HG03354 (cell line): ENCODE data around the gene STK32B.
"Not testable (repeated sequence)": the region's sequence is repeated elsewhere in the genome, so short reads cannot be mapped to it uniquely, and the experiment has no call there.

Source experiments
- ATAC-seq: cut with Tn5 transposase; IDR thresholded peaks from one replicate; pipeline ENCODE4 v1.9.1; 2021; ENCODE audit warnings: mild to moderate bottlenecking; ENCODE audit not compliant: unreplicated experiment, poor library complexity, severe bottlenecking

STK32B gene

GRCh38 chr4:5222951-5223350, 171.7 kb downstream of the STK32B start:
- no peak for ATAC-seq

- ATAC-seq = no peak
Measured at GRCh38 chr4:5224340-5224739, 173.1 kb downstream of the STK32B start.

GRCh38 chr4:5232549-5232948, 181.3 kb downstream of the STK32B start:
- no peak for ATAC-seq

GRCh38 chr4:5237086-5237660, 185.9 kb downstream of the STK32B start:
- ATAC-seq = no peak

GRCh38 chr4:5238173-5238572, 186.9 kb downstream of the STK32B start:
- no peak for ATAC-seq

- ATAC-seq = not testable (repeated sequence)
Measured at GRCh38 chr4:5247061-5247460, 195.8 kb downstream of the STK32B start.

GRCh38 chr4:5247735-5248134, 196.5 kb downstream of the STK32B start:
- ATAC-seq = no peak

- no peak for ATAC-seq
Measured at GRCh38 chr4:5249727-5250126, 198.4 kb downstream of the STK32B start.

GRCh38 chr4:5250536-5250935, 199.3 kb downstream of the STK32B start:
- ATAC-seq = not testable (repeated sequence)

GRCh38 chr4:5256421-5256820, 205.1 kb downstream of the STK32B start:
- no peak for ATAC-seq

GRCh38 chr4:5257086-5257485, 205.8 kb downstream of the STK32B start:
- no peak for ATAC-seq

- no peak for ATAC-seq
Measured at GRCh38 chr4:5259471-5259870, 208.2 kb downstream of the STK32B start.

- ATAC-seq = no peak
Measured at GRCh38 chr4:5260121-5260520, 208.8 kb downstream of the STK32B start.

GRCh38 chr4:5261866-5262265, 210.6 kb downstream of the STK32B start:
- ATAC-seq = no peak

GRCh38 chr4:5266991-5267390, 215.7 kb downstream of the STK32B start:
- ATAC-seq = no peak

GRCh38 chr4:5267408-5267807, 216.1 kb downstream of the STK32B start:
- no peak for ATAC-seq

GRCh38 chr4:5276475-5277075, 225.3 kb downstream of the STK32B start:
- no peak for ATAC-seq

GRCh38 chr4:5277079-5277478, 225.8 kb downstream of the STK32B start:
- ATAC-seq = no peak

GRCh38 chr4:5278213-5278612, 226.9 kb downstream of the STK32B start:
- ATAC-seq = no peak

- not testable (repeated sequence) for ATAC-seq
Measured at GRCh38 chr4:5280069-5280468, 228.8 kb downstream of the STK32B start.

GRCh38 chr4:5280828-5281227, 229.5 kb downstream of the STK32B start:
- ATAC-seq = no peak

GRCh38 chr4:5283837-5284236, 232.6 kb downstream of the STK32B start:
- ATAC-seq = no peak
